Uterus (tissue), 2 donors: Measurements from ENCODE around the gene ANXA11.

Experiments used
- CTCF ChIP-seq, 4 experiments: fragments of 200-600 bp in 2 of 4; fragments of 450-650 bp in 2 of 4; sonication (generic) in 2 of 4; IDR thresholded peaks; one replicate each; pipeline ENCODE4 v1.5.1; 2016 to 2019; ENCODE audit warnings: antibody characterized with exemption in 4 of 4, mild to moderate bottlenecking in 2 of 4, moderate library complexity in 1 of 4
- POLR2A ChIP-seq, 2 donors: fragments of 450-650 bp; IDR thresholded peaks; one replicate each; pipeline ENCODE4 v1.6.1; 2016; ENCODE audit warnings: antibody characterized with exemption in 2 of 2, mild to moderate bottlenecking in 1 of 2, moderate library complexity in 1 of 2

DNA sequence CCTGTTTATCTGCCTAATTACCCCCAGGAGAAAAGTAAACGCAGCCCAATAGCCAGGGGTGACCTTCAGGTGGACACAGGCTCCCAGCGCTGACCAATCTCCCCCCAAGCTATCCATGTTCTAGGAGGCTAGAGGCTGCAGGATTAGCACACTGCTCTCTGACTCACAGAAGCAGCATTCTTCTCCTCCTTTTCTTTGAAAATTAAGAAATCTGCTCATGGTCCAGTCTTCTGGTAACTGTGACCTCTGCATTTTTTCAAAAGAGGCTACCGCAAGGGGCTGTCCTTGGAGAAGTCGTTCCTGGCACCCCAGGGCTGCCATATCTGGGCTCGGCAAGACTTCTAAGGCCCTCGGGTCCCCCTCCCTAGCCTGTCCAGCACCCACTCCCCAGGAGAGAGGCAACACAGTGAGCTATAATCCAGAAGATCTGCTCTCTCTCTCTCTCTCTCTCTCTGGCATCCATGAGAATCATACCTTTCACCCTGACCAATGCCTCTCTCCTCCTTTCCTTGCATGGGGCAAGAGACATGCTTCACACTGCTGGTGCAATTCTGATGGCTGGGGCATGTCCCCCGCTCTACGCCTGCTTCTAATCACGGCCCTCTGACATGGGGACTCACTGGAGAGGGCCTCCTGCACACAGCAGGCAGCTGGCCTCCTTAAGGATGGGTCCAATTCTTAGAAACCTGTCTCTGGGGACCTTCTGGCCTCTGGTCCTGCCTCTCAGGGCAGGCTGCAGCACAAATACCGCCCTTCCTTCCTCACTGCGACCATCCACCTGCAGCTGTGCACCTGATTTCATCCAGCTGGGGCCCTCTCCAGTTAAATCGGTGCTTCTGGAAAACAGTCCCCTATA lies 27.3 kb downstream of the ANXA11 start:
- TF ChIP-seq CTCF (IDR thresholded peaks at IDR 0.05) (no peak), POLR2A (IDR thresholded peaks at IDR 0.05) (no peak)
